Activated T-cell treated with anti-CD3 and anti-CD28 coated beads for 4 hours (primary cell): Measurements from ENCODE around the gene TSR1.

Experiments
- DNase-seq: peaks from one replicate; pipeline ENCODE4 v3.0.0-alpha.2; 2020

TSR1 gene

DNA sequence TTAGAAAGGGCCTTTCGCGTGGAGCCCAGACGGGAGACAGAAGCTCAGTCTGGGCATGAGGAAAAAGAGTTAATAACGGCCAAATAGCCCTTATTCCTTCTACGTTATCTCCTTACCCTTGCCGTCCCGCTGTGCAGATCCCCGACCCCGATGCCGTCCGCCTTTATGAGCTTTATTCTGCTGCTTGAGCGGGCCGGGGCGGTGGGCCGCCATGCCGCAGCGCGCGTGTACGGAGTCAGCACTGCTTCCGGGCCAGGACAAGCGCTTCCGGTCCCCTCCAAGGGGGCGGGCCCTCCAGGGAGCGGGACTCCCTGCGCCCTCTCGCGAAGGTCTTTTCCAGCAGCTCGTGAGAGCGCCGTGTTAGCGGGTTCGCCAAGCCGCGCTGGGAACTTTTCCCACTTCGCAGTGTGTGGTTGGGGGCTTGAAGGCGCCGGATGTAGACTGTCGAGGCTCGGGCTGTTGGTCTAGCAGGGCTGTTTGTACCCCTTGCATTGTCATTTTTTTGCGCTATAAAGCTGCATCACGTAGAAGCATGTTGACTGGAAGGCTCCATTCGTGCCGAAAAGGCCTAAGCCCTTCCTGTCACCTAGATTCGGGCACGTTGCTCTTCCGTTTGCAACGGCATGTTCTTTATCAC is at the start of gene TSR1:
TSS of gene TSR1 (minus strand) at position 243 of the 637 bp plus-strand sequence. CDS start at position 213, 30 bp downstream.
- DNase-seq: peak; percentile 87

DNA sequence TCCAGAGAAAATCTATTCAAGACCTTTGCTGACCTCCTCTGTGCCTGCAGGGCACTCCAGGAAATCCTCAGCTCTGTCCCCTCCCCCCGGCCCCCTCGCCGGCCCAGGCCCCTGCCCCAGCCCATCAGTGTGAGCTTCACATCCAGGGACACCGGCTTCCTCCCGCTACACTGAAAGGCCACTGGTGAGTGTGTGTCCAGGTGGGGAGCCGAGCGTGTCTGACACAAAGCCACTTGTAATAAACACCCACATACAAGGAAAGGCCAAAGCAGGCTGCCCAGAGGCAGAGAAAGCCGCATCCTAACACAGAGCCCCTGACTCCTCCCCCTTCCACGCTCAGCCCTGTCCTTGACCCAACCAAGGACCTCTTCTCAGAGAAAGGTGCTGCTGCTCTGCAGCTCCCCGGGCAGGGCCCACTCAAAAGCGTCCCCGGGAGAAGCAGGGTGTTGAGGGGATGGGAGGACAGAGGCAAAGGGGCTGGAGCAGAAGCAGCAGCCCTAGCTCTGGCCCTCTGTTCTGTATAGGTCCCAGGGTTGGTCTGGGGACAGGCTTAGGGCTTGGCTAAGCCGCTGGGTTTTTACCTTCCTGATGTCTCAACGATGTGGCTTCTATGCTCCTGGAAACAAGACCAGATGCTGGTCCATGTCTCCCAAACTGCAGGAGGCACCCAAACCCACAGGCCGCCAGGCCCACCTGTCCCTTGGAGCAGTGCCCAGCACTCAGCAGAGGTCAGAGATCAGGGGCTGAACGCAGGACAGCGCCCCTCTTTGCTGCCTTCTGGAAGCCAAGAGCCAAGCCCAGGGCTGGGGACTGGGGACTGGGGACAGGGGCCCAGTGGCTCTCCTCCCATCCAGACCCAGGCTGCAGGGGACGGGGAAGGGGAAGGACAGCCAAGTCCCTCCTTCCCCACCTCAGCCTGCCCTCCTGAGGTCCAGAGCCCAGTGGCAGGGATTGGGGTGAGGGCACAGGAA is 49.3 kb upstream of the TSR1 start:
- DNase-seq: no peak

DNA sequence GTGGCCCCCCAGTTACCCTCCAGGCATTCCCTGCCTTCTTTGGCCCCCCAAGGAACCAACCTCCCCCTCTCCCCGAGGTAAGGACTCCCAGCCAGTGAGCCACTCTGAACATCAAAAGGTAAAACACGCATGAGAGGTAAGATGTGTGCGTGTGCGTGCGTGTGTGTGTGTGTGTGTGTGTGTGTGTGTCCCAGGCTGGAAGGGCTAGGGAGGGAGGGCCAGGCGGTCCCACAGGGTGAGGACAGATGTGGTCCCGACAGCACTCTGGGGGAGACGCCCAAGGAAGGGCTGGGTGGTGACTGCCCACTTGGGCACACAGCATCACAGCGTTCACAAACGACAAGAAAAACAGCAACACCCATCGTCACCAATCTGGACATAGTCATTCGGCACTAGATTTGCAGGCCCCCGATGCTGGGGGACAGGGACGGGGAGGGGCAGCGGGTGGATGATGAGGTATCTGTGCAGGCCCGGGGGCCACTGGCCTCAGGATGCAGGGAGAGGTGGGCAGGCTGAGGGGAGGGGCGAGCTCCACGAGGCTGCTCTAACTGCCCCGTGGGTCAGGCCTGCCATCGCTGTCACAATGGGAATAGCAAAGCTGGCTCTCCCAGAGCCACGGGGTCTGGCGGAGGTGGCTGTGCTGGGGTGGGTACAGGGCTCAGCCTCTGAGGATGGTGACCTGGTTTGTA is 48.3 kb upstream of the TSR1 start:
- DNase-seq: no peak

DNA sequence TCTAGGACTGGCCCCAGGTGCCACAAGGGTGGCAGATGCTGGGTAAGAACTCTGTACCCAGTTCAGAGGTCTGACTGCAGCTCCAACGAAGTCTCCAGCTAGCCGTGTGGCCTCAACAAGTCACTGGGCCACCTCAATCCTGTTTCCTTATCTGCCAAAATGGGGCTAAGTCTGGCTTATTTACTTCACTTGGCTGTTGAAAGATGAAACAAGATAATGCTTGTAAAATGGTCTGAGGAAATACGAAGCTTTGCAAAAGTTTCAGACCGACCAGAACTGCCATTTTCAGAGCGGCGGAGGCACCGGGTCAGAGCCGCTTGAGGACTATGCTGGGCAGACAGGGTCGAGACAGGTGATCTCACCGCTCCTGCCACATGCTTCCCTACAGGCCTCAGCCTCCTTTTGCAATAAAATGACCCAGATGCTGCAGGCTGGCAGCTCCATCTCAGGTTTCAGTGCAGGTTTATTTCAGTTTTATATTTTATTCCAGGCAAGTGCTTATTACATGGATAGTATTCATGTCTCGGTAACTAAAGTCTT is 47.4 kb upstream of the TSR1 start:
- no peak for DNase-seq

DNA sequence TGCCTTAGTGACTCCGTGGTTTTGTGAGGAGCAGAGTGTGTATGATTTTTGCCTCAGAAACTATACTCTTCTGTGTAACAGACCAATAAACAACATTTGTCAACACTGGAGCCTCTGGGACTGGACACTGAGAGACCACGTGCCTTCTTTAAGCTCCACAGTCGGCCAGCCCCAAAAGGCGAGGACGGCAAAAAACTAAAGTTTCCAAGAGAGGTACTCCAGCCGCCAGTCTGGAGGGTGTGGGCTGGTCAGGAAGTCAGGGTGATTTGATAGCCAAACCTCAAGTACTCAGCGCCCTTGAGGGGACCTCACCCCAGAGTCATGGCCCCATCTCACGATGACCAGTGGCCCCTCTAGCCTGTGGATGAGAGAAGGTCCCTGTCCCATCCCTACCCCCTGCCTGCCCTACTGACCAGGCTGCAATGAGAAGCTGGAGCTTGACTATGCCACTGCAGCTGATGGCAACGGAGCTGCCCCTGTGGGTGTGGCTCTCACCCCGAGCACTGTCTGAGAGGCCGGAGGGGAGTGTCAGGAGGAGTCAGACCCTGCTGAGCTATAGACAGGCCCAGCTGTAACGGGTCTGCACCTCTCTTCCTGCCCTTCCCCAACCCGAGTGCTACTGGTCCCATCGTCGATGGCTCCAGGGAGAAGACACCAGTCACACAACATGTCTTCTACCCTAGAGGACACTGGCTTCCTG is 44.8 kb upstream of the TSR1 start:
- no peak for DNase-seq

DNA sequence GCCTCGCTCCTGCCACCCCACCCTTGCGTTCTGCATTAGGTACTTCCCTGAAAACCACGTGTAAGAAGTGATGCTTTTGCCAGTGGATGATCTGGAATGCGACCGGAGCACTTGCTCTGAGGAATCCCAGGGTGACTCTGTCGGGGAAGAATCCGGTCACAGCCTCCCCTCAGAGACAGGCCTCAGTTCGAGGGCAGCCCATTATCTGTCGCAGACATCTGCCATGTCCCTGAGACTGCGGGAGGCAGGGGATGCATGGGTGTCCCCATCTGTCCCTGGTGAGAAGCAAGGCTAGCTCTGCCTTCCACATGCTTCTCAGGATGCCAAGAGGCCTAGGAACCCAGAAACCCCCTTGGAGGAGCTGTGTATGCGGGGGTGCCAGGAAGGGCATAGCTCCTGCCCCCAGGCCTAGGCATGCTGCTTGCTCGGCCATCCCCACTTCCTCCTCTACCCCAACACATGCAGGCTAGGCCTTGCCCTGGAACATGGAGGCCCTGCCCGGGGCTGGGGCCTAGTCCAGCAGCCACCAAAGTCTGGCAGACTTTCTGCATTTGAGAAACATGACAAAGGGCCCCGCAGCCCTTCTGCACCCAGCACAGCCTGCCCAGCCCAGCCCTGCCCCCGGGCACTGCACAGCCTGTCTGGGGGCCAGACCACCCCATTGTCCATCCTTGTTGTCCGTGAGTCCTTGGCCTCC is 44.1 kb upstream of the TSR1 start:
- DNase-seq: no peak

DNA sequence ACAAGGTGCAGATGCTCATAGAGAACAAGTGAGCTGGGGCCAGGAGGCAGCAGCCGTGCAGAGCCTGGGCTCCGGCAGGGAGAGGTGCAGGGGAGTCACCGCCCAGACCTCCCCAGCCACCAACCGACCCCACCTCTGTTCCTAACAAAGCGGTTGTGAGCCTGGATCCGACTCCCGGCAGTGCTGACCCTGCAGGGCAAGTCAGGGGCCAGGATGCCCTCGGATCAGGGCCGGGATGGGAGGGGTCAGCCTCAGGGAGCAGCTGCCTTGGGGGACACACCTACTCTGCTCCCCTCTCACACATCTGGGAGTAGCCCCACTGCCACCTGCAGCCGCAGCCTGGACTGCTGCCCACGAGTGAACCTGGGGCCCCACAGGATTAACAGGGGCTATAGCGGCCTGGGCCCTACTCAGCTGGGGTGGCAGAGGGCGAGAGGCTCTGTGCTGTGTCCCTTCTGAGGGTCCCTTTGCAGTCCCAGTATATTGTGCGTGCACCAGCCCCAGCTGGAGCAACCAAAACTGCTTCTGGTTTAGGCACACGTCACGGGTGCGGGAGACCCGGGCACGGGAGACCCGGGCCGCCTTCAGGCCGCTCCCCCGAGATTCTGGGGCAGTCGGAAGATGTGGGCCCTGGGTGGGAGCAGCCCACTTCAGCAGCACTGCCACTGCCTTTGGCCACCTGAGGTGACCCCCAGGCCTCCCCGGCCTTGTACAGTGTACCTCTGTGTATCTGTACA is 43.4 kb upstream of the TSR1 start:
- DNase-seq: no peak

DNA sequence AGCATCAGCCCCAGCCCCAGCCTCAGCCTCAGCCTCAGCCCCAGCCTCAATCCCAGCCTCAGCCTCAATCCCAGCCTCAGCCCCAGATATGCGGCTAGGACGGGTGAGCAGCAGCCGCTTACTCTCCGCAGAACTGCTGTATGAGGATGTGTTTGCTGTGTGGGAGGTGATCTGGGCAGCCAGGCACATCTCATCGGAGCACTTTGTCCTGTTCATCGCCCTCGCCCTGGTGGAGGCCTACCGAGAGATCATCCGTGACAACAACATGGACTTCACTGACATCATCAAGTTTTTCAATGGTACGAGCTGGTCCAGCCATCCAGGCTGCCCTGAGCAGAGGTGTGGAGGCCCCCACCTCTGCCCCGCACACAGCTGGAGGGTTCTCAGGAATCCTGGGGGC is 42.6 kb upstream of the TSR1 start:
- no peak for DNase-seq

DNA sequence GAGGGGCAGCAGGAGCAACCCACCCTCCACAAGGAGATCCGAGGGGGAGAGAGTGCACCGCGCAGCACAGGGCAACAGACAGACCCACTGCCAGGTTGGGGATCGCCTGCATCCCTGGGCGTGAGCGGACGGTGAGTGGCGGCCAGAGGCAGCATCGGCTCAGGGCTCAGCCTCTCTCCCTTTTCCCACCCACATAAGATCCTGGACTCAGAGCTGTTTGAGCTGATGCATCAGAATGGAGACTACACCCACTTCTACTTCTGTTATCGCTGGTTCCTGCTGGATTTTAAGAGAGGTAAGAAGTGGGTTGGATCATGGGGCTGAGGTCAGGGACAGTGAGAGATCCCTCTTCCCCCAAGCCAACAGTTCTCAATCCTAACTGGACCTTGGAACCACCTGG is 41.4 kb upstream of the TSR1 start:
- DNase-seq: no peak

DNA sequence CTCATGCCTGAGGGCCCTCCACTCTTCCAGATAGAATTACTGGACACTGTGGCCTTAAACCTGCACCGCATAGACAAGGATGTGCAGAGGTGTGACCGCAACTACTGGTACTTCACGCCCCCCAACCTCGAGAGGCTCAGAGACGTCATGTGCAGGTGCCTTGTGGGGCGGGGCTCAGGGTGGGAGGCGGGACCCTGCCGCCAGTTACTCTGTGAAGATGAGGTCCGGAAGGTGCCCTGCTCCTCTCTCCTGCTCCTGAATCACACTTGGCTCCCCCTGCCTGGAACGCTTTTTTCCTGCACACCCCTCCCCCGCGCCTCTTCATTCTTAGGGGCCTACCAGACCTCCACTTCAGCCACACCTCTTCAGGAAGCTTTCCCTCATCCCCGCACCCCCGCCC is 39.9 kb upstream of the TSR1 start:
- no peak for DNase-seq

DNA sequence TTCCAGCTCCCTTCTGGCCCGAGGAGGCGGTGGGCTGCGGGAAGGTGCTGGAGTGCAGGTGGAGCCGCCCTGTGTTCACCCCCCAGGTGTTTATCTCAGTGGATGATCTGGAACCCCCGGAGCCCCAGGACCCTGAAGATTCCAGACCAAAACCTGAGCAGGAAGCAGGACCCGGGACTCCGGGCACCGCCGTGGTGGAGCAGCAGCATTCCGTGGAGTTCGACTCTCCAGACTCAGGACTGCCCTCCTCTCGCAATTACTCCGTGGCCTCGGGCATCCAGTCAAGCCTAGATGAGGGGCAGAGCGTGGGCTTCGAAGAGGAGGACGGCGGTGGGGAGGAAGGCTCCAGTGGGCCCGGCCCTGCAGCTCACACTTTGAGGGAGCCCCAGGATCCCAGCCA is 39.1 kb upstream of the TSR1 start:
- no peak for DNase-seq

DNA sequence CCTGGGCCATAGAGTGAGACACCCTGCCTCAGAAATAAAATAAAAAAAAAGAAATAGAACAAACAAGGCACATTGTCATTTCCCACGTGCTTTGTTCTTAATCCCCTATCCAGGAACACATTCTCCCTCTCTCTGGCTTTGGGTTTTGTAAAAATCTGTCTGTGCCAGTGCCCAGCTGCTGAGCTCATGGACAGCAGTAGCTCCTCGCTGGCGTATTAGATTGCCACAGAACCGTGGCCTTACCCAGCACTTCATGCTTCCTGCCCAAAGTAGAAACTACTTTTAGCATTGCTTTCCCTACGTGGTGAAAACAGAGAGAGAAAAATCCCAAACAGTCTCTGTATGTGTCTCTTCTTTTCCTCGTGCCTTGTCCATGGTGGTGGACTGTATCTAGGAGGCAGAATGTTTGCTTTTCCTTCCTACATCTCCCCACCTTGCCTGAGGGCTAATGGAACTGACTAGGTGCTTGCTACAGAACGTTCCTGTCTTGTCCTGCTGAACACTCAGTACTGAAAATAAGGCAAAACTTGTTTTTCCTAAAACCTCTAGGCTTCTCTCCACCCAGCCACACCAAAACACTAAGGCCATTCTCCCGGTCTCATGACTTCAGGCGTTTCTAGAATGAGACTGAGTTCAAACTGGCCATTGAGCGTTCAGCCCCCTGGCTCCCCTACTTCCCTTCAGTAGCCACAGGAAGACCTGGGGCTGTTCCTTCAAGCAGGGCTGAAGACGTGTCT is 38.5 kb upstream of the TSR1 start:
- no peak for DNase-seq

DNA sequence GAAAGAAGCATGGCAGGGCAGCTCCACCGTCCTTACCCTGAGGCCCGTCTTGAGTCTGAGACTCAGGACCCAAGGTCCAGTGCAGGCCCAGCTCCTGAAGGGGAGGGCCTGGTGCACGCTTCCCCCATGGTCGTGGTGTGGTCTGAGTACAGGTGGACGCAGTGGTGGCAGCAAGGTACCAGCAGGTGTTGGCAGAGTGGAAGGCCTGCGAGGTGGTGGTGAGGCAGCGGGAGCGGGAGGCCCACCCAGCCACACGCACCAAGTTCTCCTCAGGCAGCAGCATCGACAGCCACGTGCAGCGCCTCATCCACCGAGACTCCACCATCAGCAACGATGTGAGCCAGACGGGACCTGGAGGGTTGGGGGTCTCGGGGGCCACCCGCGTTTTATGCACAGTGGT is 36.9 kb upstream of the TSR1 start:
- no peak for DNase-seq

DNA sequence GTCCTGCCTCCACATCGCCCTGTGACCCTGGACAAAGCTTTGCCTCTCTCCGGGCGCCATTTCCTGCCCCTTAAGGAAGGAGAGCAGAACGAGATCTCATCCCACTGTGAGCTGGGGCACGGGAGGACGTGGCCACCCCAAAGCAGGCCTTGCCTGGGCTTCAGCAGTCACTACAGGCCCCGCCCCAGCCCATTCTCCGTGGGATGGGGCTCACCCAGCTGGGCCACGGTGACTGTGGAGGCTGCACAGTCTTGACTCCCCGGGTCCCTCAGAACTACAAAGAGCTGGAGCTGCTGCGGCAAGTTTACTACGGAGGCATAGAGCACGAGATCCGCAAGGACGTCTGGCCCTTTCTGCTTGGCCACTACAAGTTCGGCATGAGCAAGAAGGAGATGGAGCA is 36.4 kb upstream of the TSR1 start:
- no peak for DNase-seq

DNA sequence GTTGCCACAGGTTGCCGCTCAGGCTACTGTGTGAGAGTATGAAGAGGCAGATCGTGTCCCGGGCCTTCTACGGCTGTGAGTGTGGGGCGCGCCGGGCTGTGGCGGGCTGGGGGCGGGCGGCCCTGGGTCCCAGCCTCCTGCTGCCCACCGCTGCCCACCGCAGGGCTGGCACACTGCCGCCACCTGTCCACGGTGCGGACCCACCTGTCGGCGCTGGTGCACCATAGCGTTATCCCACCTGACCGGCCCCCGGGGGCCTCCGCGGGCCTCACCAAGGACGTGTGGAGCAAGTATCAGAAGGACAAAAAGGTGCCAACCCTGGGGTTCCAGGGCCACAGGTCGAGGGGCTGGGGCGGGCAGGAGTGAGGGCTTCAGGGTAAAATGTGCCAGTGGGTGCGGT is 35.9 kb upstream of the TSR1 start:
- DNase-seq: no peak

DNA sequence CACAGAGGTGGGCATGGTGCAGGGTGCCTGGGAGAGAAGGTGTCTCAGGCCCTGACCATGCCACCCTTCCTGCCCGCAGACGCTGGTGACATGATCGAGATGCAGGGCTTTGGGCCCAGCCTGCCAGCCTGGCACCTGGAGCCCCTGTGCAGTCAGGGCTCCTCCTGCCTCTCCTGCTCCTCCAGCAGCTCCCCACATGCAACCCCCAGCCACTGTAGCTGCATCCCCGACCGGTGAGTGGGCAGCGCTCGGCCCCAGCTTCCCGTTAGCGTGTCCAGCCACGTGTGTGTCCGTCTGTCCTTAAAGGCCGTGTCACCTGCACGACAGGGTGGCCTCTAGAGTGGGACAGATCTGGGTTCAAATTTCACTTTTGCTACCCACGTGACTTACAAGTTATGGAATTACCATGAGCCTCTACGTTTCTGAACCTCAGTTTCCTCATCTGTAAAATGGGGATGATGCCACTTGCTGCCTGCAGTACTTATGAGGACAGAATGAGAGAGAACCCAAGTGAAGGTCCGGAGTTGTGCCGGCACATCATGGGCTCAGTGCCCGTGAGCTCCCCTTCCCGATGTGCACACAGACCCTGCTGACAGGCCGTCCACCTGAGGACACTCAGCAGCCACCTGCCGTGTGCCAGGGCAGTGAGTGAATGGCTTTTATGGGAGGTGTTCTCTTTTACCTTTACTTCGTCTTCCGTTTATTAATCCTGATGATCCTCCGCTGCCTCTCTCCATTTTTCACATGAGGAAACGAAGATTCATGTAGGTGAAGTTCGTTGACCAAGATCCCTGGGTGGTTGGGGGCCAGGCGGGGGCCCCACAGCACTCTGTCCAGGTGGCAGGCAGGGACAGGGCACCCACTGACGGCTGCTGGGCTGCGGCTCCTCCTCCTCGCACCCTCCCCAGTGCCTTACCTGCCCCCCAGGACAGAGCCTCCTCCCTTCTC is 35.2 kb upstream of the TSR1 start:
- no peak for DNase-seq

DNA sequence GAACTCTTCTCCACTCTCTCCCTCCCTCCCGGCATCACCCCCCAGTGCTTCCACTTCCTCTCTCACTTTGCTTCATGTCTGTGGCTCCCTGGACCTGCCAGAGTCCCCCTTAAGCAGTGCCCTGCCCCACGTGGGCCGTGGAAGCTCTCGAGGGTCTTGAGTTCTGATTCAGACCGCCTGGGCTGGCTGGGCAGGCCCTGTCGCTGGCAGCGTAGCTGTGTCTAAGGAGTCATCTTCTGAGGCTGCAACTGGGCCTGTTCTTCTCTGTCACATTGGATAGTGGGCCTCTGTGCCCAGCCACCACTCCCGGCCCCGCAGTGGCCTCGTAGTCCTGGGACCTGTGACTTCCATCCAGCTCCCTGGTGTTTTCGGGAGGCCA is 33.9 kb upstream of the TSR1 start:
- DNase-seq: no peak

DNA sequence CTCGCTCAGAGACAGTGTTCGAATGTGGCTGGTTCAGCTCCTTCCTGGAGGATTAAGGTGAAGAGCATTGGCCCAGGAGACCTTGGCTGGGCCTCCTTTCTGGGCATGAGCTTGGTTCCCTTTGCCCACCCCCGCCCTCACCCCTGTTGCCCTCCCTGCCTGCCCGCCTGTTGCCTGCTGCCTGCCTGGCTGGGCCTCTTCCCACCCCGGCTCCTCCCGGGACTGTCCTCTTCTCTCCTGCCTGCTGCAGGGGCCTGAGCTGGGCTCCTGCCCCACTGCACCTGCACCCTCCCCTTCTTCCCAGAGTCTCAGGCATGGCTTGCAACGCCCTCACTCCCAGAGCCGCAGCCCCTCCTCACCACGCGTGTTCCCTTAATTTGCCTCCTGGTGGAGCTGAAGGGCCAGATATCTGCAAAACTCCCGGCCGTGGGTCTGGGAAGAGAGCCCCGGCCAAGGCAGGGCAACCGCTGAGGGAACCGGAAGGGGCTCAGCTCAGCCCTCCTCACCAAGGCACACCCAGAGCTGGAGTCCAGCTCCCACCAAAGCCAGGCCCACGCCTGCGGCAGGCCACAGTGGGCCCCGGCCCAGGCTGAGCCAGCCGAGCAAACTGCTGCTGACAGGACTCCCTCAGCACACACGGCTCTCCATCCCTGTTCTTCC is 33.4 kb upstream of the TSR1 start:
- no peak for DNase-seq

DNA sequence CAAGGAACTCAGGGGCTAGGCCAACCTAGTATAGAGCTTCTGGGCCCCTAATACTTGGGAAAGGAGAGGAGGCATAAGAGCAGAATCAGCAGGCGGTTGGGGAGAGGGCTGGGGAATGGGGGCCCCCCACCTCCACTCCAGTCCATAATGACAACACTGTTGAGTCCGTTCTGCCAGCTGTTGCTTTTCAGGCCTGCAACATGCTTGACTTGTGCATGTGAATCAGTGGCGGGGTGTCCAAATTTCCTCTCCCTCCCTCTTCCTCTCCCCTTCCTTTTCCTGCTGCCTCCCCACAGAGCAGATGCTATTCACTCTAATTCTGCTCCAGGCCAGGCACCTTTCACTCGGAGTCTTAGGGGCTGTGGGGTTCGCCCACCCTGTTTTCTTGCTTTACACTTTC is 32.8 kb upstream of the TSR1 start:
- DNase-seq: no peak
